Activated CD8-positive, alpha-beta T cell treated with anti-CD3 and anti-CD28 coated beads for 36 hours (primary cell): ENCODE measurements around the gene KNSTRN. TPM values are rescaled to one million over a fixed set of nuclear protein-coding genes. Genes with fewer than 3 reads are reported as not detected.
A peak's percentile ranks its signal among the peaks of the same experiment; 100 is the strongest.

Experiments used
- ATAC-seq: fragments of 200-7000 bp; cut with Tn5 transposase; one replicate; pipeline ENCODE4 v1.10.0; 2021; ENCODE audit warnings: mild to moderate bottlenecking, moderate library complexity
- CTCF ChIA-PET: fragments of 350-600 bp; sonication (Branson Sonifier 250); formaldehyde crosslinking; loops from one replicate; lab custom pipeline; 2021; ENCODE audit warnings: antibody characterized with exemption; lab: Charles Lee
- POLR2A ChIA-PET: fragments of 350-600 bp; sonication (Branson Sonifier 250); formaldehyde crosslinking; loops from one replicate; lab custom pipeline; 2021; ENCODE audit warnings: antibody characterized with exemption; lab: Charles Lee
- DNase-seq: peaks from one replicate; pipeline ENCODE4 v3.0.0-alpha.2; 2020
- H3K27ac Mint-ChIP-seq: one replicate; pipeline ENCODE4 v1.8.0; 2021; ENCODE audit warnings: mild to moderate bottlenecking, mixed read lengths
- H3K27me3 Mint-ChIP-seq: one replicate; pipeline ENCODE4 v1.8.0; 2021; ENCODE audit warnings: mixed read lengths
- H3K36me3 Mint-ChIP-seq: one replicate; pipeline ENCODE4 v1.8.0; 2021; ENCODE audit warnings: low read depth, mixed read lengths
- H3K4me1 Mint-ChIP-seq: one replicate; pipeline ENCODE4 v1.8.0; 2021; ENCODE audit warnings: low read depth, mixed read lengths
- H3K4me3 Mint-ChIP-seq: one replicate; pipeline ENCODE4 v1.8.0; 2021; ENCODE audit warnings: mild to moderate bottlenecking, moderate library complexity, mixed read lengths
- H3K9me3 Mint-ChIP-seq: one replicate; pipeline ENCODE4 v1.8.0; 2021; ENCODE audit warnings: mixed read lengths
- intact Hi-C: fragments of 100-400 bp; cut with micrococcal nuclease; formaldehyde crosslinking; loops from one replicate; pipeline ENCODE4 v1.10.0; 2022
- total RNA-seq, 2 experiments: library from RNA; stranded (reverse); gene quantifications; one replicate each; pipeline ENCODE4 v1.2.3, GENCODE V29; 2021
- TF ChIP-seq, protein P1 (sequence below): fragments of 200-600 bp; IDR thresholded peaks from one replicate; pipeline ENCODE4 v1.8.0; 2022; ENCODE audit warnings: antibody characterized with exemption, mild to moderate bottlenecking

The KNSTRN gene
- total RNA-seq, 2 experiments from 2014 or later, result 54.2 to 55.0 TPM

DNA sequence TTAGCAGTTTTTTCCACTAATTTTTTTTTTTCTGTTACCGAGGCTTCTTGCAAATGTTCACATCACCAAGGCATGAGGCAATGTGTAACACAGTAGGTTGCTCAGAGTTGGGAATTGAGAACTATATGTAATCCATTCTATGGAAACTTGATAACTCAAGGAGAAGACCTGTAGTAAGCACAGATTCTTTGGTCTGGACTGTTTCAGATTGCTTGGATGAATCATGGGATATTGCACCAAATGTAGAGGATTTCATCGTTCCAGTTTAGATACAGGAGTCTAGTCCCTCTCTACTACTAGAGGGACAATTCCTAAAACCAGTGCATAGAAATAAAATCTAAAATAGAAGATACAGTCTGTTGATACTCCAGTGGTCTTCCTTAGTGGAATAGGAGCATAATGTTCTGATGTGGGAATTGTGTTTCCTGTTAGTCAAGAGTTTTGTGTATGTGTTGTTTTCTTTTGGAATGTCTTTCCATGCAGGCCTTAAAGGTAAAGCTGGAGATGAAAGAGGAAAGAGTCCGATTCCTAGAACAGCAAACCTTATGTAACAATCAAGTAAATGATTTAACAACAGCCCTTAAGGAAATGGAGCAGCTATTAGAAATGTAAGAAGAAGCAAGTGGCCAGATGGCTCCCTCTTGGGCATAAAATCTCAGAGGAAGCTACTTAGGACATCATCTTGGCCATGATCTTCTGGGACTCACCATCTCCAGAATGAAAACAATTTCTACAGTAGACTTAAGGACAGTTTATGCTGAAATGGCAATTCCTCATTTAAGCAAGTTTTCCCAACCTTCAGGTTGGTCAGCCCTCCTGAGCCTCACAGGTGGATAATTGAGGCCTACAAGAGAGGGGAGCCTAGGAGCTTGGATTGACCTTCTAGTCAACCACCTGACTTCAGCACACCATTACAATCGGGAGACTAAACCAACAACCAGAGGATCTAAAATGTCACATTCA is 10.7 kb downstream of the KNSTRN start:
- TF ChIP-seq, protein P1, sequence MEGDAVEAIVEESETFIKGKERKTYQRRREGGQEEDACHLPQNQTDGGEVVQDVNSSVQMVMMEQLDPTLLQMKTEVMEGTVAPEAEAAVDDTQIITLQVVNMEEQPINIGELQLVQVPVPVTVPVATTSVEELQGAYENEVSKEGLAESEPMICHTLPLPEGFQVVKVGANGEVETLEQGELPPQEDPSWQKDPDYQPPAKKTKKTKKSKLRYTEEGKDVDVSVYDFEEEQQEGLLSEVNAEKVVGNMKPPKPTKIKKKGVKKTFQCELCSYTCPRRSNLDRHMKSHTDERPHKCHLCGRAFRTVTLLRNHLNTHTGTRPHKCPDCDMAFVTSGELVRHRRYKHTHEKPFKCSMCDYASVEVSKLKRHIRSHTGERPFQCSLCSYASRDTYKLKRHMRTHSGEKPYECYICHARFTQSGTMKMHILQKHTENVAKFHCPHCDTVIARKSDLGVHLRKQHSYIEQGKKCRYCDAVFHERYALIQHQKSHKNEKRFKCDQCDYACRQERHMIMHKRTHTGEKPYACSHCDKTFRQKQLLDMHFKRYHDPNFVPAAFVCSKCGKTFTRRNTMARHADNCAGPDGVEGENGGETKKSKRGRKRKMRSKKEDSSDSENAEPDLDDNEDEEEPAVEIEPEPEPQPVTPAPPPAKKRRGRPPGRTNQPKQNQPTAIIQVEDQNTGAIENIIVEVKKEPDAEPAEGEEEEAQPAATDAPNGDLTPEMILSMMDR, result no peak
- DNase-seq (no peak), ATAC-seq (no peak)
- H3K36me3 Mint-ChIP-seq, result peaks cover 33% of the 10 kb centered on the region
- no peak overlapping the region for H3K27ac Mint-ChIP-seq
- H3K4me1 Mint-ChIP-seq, result peaks cover 8% of the 10 kb centered on the region
- intact Hi-C loops, result no loop called here
- H3K9me3 Mint-ChIP-seq, result no peaks in the 10 kb centered on the region
- H3K4me3 Mint-ChIP-seq, result no peak overlapping the region
- ChIA-PET POLR2A (interaction anchor here (0.6 to 1.1 kb wide), 2 partner anchors 11 to 13 kb away, joined by 3 to 4 read pairs; partner anchors contain the start of gene KNSTRN), CTCF (interaction anchor here (1.4 to 1.7 kb wide), 2 partner anchors 9 to 11 kb away, joined by 4 to 5 read pairs; partner anchors contain the start of gene KNSTRN)
- H3K27me3 Mint-ChIP-seq, result no peaks in the 10 kb centered on the region

DNA sequence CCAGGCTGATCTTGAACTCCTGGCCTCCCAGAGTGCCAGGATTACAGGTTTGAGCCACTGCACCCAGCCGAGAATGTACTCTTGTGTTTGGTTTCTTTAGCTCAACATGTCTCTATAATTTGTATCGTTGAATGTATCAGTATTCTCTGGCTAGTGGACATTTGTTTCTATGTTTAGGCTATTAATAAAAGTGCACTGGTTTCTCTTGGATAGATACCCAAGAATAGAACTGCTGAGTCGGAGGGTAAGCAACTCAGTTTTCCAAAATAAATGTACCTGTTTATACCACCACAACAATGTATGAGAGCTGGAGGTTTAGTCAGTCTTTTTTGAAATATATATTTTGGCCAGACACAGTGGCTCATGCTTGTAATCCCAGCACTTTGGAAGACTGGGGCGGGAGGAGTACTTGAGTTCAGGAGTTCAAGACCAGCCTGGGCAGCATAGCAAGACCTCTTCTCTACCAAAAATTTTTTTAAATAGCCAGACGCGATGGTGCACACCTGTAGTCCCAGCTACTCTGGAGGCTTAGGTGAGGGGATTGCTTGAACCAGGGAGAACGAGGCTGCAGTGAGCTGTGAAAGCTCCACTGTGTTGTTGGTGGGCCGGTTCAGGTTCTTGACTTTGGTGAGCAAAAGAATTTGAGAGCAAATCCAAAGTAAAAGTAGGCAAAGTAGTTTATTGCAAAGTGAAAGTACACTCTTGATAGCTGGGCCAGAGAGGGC is 15.3 kb downstream of the KNSTRN start:
- peaks cover 22% of the 10 kb centered on the region for H3K4me1 Mint-ChIP-seq
- H3K9me3 Mint-ChIP-seq, result no peaks in the 10 kb centered on the region
- ChIA-PET CTCF (interaction anchor here (0.6 to 2.9 kb wide), 13 partner anchors 9 to 1857 kb away, joined by 3 to 15 read pairs (median 5); partner anchors contain the start of genes BAHD1, IVD and KNSTRN), POLR2A (interaction anchor here (0.6 to 2.0 kb wide), 8 partner anchors 10 to 47 kb away, joined by 3 to 7 read pairs (median 4); partner anchors contain the start of gene KNSTRN)
- no peaks in the 10 kb centered on the region for H3K27me3 Mint-ChIP-seq
- peaks cover 7% of the 10 kb centered on the region for H3K36me3 Mint-ChIP-seq
- DNase-seq, result no peak
- no peak for ATAC-seq
- peak overlapping the region; percentile 57 for H3K27ac Mint-ChIP-seq
- intact Hi-C loops, result no loop called here
- H3K4me3 Mint-ChIP-seq, result peak overlapping the region; percentile 41
- TF ChIP-seq, protein P1, result no peak

DNA sequence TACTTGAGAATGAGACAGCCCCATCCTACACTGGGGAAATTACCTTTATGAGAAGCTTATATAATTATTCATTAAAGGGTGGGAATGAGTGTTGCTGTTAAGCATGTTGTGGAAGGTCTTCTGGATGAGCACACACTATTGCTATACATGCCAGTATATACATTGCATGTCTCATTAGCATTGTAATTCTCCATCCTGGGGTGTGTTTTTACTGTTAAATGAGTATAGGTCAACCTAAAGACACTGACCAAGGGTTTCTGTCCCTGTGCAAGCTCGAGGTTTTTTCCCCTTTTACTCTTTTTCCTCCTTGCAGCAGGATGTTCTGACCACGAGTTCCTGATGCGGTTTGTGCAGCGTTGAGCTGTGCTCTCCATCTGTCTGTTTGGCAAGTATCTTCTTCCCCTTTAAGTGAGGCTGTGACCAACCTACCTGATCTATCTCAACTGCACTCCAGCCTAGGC is 15.9 kb downstream of the KNSTRN start:
- ChIA-PET POLR2A (interaction anchor here (0.7 to 2.0 kb wide), 7 partner anchors 9 to 27 kb away, joined by 3 to 7 read pairs (median 4); partner anchors contain the start of gene KNSTRN), CTCF (interaction anchor here (0.7 to 2.9 kb wide), 10 partner anchors 9 to 119 kb away, joined by 3 to 15 read pairs (median 4); partner anchors contain the start of genes BAHD1, IVD and KNSTRN)
- peak overlapping the region; percentile 41 for H3K4me3 Mint-ChIP-seq
- peak overlapping the region; percentile 57 for H3K27ac Mint-ChIP-seq
- DNase-seq (peak; percentile 52), ATAC-seq (peak; percentile 95)
- intact Hi-C loops, result no loop called here
- H3K4me1 Mint-ChIP-seq, result peaks cover 23% of the 10 kb centered on the region
- H3K36me3 Mint-ChIP-seq, result peaks cover 4% of the 10 kb centered on the region
- no peaks in the 10 kb centered on the region for H3K9me3 Mint-ChIP-seq
- H3K27me3 Mint-ChIP-seq, result no peaks in the 10 kb centered on the region
- TF ChIP-seq, protein P1, result no peak

DNA sequence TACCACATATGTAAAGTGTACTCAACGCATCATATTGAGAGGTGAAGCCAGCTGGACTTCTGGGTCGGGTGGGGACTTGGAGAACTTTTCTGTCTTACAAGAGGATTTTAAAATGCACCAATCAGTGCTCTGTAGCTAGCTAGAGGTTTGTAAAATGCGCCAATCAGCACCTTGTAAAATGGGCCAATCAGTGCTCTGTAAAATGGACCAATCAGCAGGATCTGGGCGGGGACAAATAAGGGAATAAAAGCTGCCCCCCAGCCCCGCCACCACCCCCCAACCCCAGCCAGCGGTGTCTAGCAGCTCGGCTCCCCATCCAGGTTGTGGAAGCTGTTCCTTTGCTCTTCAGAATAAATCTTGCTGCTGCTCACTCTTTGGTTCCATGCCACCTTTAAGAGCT is 16.8 kb downstream of the KNSTRN start:
- intact Hi-C loops, result no loop called here
- TF ChIP-seq, protein P1, result no peak
- H3K9me3 Mint-ChIP-seq, result no peaks in the 10 kb centered on the region
- H3K36me3 Mint-ChIP-seq, result peaks cover 2% of the 10 kb centered on the region
- no peak overlapping the region for H3K27ac Mint-ChIP-seq
- peaks cover 28% of the 10 kb centered on the region for H3K4me1 Mint-ChIP-seq
- no peak for ATAC-seq
- CTCF ChIA-PET, result interaction anchor here (0.9 to 2.9 kb wide), 3 partner anchors 8 to 62 kb away, joined by 3 to 13 read pairs (median 8); partner anchors contain the start of gene IVD
- POLR2A ChIA-PET, result interaction anchor here (0.8 to 2.0 kb wide), 2 partner anchors 15 to 31 kb away, joined by 3 to 6 read pairs; no protein-coding TSS in a partner anchor
- no peaks in the 10 kb centered on the region for H3K27me3 Mint-ChIP-seq
- no peak for DNase-seq
- no peak overlapping the region for H3K4me3 Mint-ChIP-seq
